Measurements from ENCODE around the gene FRMD5. TPM values are rescaled to one million over a fixed set of nuclear protein-coding genes. Genes with fewer than 3 reads are reported as not detected.

Gene FRMD5
- polyA plus RNA-seq, 1 donor from 2014 or later, result 25.8 TPM

DNA sequence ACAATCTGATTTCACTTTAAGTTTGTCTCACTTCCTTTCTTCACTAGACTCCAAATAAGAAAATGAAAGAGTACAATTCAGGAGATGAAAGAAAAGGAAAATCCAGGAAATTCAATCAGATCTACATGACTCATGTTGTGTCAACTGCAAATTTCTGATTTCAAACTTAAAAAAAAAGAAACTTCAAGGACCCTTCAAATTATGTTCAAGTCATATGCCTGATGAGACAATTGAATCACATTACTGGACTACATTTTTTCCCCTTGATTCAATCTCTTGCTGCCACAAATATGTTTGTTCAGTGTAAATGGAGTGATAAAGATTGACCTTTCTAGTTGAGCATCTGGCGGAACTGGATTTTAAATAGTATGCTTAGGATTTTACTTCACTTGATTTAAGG is 37.4 kb downstream of the FRMD5 start:
- Histone ChIP-seq H3K27ac (ENCODE audit: low read length) (no peak overlapping the region), H3K4me2 (ENCODE audit: low read length) (no peak overlapping the region), H4K20me1 (ENCODE audit: insufficient read depth) (no peaks in the 10 kb centered on the region), H2AFZ (ENCODE audit: low read depth, low read length) (no peak overlapping the region), H3K79me2 (replicated peaks; ENCODE audit: insufficient read depth, low read length) (no peaks in the 10 kb centered on the region), H3K4me3 (ENCODE audit: low read length) (no peak overlapping the region), H3K9ac (ENCODE audit: low read length) (no peak overlapping the region), H3K36me3 (ENCODE audit: insufficient read depth, low read length) (no peaks in the 10 kb centered on the region), H3K9me3 (ENCODE audit: low read length) (no peaks in the 10 kb centered on the region), H3F3A (ENCODE audit: insufficient read depth, low read length, poor library complexity, severe bottlenecking) (no peaks in the 10 kb centered on the region), H3K9me2 (ENCODE audit: insufficient read depth, low read length) (no peaks in the 10 kb centered on the region), H3K27me3 (ENCODE audit: insufficient read depth, low read depth, low read length) (no peaks in the 10 kb centered on the region)
- TF ChIP-seq RAD21 (conservative IDR thresholded peaks at IDR 0.05) (no peak), SMC3 (conservative IDR thresholded peaks at IDR 0.05; ENCODE audit: poor library complexity) (no peak), TAF1 (IDR thresholded peaks at IDR 0.05; ENCODE audit: low read depth) (no peak), MXI1 (conservative IDR thresholded peaks at IDR 0.05; ENCODE audit: poor library complexity, severe bottlenecking) (no peak), EP300 (conservative IDR thresholded peaks at IDR 0.05; ENCODE audit: poor library complexity, severe bottlenecking) (no peak), CTCF (IDR thresholded peaks at IDR 0.05; ENCODE audit: poor library complexity, severe bottlenecking) (no peak), EZH2 (IDR thresholded peaks at IDR 0.05; ENCODE audit: borderline replicate concordance, insufficient read depth, low read length, poor library complexity, severe bottlenecking) (no peak), POLR2AphosphoS5 (IDR thresholded peaks at IDR 0.05) (no peak)
- TF ChIP-seq, protein P1, sequence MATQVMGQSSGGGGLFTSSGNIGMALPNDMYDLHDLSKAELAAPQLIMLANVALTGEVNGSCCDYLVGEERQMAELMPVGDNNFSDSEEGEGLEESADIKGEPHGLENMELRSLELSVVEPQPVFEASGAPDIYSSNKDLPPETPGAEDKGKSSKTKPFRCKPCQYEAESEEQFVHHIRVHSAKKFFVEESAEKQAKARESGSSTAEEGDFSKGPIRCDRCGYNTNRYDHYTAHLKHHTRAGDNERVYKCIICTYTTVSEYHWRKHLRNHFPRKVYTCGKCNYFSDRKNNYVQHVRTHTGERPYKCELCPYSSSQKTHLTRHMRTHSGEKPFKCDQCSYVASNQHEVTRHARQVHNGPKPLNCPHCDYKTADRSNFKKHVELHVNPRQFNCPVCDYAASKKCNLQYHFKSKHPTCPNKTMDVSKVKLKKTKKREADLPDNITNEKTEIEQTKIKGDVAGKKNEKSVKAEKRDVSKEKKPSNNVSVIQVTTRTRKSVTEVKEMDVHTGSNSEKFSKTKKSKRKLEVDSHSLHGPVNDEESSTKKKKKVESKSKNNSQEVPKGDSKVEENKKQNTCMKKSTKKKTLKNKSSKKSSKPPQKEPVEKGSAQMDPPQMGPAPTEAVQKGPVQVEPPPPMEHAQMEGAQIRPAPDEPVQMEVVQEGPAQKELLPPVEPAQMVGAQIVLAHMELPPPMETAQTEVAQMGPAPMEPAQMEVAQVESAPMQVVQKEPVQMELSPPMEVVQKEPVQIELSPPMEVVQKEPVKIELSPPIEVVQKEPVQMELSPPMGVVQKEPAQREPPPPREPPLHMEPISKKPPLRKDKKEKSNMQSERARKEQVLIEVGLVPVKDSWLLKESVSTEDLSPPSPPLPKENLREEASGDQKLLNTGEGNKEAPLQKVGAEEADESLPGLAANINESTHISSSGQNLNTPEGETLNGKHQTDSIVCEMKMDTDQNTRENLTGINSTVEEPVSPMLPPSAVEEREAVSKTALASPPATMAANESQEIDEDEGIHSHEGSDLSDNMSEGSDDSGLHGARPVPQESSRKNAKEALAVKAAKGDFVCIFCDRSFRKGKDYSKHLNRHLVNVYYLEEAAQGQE (IDR thresholded peaks at IDR 0.05; ENCODE audit: borderline replicate concordance), result no peak

GRCh38 chr15:44153352-44153751 is 41.7 kb downstream of the FRMD5 start:
- TF ChIP-seq EZH2 (IDR thresholded peaks at IDR 0.05; ENCODE audit: borderline replicate concordance, insufficient read depth, low read length, poor library complexity, severe bottlenecking) (no peak), POLR2AphosphoS5 (IDR thresholded peaks at IDR 0.05) (no peak), MXI1 (conservative IDR thresholded peaks at IDR 0.05; ENCODE audit: poor library complexity, severe bottlenecking) (no peak), CTCF (IDR thresholded peaks at IDR 0.05; ENCODE audit: poor library complexity, severe bottlenecking) (no peak), EP300 (conservative IDR thresholded peaks at IDR 0.05; ENCODE audit: poor library complexity, severe bottlenecking) (no peak), TAF1 (IDR thresholded peaks at IDR 0.05; ENCODE audit: low read depth) (no peak), RAD21 (conservative IDR thresholded peaks at IDR 0.05) (no peak), SMC3 (conservative IDR thresholded peaks at IDR 0.05; ENCODE audit: poor library complexity) (no peak)
- TF ChIP-seq, protein P1 (IDR thresholded peaks at IDR 0.05; ENCODE audit: borderline replicate concordance), result no peak
- H3K9ac ChIP-seq (ENCODE audit: low read length), result no peak overlapping the region
- no peaks in the 10 kb centered on the region for H3K9me2 ChIP-seq (ENCODE audit: insufficient read depth, low read length)
- no peaks in the 10 kb centered on the region for H3K79me2 ChIP-seq (replicated peaks; ENCODE audit: insufficient read depth, low read length)
- no peaks in the 10 kb centered on the region for H4K20me1 ChIP-seq (ENCODE audit: insufficient read depth)
- H3K36me3 ChIP-seq (ENCODE audit: insufficient read depth, low read length), result no peaks in the 10 kb centered on the region
- no peak overlapping the region for H2AFZ ChIP-seq (ENCODE audit: low read depth, low read length)
- H3K4me2 ChIP-seq (ENCODE audit: low read length), result no peak overlapping the region
- no peak overlapping the region for H3K4me3 ChIP-seq (ENCODE audit: low read length)
- H3F3A ChIP-seq (ENCODE audit: insufficient read depth, low read length, poor library complexity, severe bottlenecking), result no peaks in the 10 kb centered on the region
- no peaks in the 10 kb centered on the region for H3K9me3 ChIP-seq (ENCODE audit: low read length)
- no peak overlapping the region for H3K27ac ChIP-seq (ENCODE audit: low read length)
- no peaks in the 10 kb centered on the region for H3K27me3 ChIP-seq (ENCODE audit: insufficient read depth, low read depth, low read length)

All from neural cell (in vitro differentiated cells).